Measurements from ENCODE around the gene LDAH.

The LDAH gene

DNA sequence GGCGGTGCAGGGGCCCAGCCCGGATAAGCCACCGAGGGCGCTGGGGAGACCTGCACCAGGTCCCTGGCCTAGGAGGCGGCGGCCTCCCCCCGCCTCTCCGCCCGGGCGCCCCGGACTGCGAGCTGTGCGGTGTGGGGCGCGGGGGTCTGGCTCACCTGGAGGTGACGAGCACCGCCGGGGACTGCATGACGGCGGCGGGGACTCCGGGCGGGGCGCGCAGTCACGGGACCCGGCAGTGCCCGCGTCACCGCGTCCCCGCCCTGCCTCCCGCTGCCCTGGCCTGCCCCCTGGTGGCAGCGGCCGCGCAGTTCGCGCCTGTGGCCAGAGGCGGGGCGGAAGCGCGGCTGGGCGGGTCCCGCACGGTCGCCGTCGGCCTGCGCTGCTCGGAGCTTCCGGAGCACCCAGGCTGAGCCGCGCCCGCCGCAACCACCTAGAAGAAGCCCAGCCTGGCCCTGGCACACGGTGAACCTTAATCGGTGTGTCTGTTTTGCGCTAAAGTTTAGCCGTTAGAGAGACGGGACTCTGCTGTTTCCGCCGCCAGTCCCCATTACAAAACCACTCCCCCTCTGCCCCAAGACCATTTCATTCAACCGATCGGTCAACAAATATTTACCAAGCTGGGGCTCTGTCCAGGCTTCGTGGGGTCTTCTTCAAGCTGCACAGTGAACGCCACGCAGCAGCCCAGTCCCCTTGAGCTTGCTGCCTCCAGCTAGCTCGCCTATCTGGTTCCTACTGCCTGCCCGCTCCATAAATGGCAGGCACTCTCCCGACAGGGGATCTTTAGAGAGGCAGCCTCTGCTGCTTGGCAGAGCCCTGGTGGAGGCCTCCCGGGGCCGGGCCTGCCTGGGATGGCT lies 171.8 kb downstream of the LDAH start, which contains the start of gene HS1BP3:
HS1BP3 (minus strand) TSS at position 222 of the 854 bp plus-strand sequence; CDS start at position 187, 35 bp downstream.
- DNase-seq, result peak; percentile 93

DNA sequence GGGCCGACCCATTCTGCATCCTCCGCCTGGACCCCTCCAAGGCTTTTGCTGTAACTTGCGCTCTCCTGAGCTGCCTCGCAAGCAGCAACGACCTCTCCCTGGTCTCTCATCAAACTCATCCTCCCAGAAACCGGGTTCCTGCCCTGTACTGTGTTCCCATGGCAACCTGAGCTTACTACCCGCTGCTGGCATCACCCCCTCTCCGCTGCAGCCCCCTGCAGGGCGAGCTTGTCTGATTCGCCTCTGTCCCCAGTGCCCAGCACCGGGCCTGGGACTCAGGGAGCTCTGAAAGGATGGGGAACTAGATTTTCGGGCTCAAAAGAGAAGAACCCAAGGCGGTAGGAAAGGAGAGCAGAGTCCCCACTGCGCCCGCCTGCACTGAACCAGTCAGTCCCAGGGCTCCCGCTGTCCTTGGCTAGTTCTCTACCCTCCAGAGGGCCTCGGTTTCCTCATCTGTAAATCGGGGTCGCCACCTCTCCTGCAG lies 172.5 kb downstream of the LDAH start:
- DNase-seq, result peak; percentile 63

DNA sequence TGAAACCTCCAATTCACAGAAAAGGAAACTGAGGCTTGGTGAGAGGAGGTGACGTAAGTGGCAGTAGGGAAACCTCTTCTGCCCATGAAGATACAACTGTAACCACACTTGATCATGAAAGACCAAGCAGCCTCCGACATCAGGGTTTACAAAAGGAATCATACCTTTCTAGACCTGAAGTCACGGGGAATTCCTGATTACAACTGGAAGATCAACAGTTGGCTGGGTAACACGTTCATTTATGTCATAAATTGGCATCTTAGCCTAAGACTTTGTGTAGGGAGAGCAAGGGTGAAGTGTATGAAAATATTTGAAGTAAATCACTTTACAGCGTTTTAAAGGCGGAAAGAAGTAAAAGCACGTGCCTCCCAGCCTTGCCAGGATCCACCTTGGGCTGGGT lies 172.9 kb downstream of the LDAH start:
- no peak for DNase-seq

DNA sequence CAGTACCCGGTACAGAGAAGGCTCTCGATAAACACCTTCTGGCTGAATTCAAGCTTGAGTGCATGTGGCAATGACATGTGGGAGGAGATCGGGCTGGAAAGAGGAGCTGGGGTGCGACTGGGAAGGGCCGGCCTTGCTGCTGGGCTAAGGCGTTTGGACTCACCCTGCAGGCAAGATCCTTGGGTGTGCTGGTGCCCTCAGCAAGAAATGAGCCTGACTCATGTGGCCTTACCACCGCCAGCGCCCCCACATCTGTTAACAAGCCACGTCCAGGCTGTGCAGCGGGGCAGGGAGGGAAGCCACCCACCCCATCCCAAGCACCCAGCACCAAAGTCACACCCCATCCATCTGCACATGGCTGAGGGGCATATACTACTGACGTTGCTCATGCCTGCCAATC lies 173.3 kb downstream of the LDAH start:
- no peak for DNase-seq

DNA sequence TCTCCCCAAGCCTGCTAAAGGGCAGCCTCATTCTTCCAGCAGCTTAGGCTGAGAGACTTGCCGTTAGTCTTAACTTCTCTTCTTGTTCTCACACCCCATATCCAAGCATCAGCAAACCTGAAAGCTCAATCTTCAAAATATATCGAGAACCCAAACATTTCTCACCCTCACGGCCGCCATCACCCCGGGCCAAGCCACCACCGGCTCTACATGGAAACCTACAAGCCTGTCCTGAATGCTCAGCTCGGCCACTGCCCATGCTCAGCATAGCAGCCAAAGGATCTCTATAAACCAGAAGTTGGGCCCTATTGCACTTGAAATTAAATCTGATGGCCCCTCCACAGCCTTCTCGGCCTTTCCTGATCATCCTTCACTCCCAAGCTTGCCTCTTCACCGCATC lies 174.1 kb downstream of the LDAH start:
- no peak for DNase-seq

DNA sequence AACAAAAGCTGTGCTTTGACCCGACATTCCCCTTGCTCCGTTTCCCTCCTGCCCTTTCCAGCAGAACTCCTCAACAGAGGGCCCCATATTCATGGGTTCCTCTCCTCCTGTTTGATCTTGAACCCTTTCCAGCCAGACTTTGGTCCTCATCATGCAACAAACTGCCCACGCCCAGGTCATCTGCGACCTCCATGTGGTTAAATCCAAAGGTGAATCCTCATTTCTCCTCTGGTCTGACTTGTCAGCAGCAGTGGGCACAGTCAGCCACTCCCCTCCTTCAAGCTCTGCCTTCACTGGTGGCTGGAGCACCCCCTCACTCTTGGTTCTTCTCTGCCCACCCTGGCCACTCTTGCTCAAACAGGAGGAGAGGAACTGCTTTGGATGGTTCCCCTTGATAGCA lies 174.7 kb downstream of the LDAH start:
- no peak for DNase-seq

DNA sequence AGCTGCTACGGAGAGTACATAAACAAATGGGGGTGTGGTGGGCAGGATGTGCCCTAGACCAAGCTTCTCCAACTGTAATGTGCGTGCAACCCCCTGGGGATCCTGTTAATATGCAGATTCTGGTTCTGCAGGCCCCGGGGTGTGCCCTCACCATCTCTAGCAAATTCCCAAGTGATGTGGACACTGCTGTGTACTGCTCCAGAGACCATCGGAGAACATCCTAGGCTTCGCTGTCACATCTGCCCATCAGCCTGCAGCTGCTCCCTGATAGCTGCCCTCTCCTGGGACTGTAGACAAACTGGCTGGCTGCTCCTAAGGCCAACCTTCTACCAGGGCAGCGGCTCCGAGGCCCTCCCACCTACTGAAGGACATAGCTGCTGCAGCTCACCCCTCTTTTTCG lies 175.2 kb downstream of the LDAH start:
- DNase-seq, result peak; percentile 22

DNA sequence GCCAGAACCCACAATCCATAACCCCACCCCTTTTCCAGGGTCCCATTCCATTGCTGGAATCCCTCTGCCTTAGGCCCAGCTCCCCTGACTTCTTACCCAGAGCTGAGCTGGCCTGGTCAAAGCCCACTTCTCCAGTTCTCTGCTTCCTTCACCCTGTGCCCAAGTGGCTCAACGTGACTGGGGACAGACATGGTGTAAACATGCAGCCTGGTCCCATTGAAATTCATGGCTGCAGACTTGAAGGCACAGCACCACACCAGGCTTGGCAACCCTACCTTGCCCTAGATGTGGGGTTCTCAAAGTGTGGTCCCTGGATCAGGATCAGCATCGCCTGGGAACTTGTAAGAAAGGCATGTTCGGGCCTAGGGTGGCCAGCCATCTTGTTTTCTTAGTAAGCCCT lies 175.7 kb downstream of the LDAH start:
- DNase-seq, result no peak

DNA sequence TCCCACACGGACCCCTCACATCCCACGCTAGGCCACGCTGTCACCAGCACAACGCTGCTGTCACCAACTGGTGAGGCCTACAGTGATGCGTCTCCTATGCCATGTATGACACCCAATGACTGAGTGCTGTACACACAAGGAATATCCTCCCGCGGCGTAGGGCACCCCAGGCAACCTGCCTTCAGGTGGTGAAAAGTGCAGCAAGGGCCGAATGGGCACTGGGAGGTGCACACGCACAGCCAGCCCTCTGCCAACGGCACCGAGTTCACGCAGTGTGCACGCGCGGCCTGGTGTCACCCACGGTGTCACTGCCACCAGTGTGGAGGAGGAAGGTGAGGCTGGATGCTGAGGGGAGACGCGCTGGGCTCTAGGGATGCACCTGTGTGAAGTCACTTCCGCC lies 176.5 kb downstream of the LDAH start:
- no peak for DNase-seq

DNA sequence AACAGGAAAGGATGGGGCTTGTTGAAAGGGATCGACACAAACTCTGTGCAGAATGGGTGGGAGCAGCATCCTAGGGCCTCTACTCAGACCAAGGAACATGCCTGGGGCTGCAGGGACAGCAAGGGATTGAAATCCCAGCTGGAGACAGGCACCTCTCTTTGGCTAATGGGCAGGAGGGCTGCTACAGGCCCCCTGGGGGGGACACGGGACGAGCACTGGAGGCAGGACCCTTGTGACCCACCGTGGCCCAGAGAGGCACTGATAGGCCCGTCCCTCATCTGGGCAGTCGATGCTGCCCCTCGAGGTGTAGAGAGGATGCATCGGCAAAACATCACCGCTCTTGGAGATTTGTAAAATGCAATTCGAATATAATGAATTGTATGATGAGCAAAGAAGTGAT lies 177.1 kb downstream of the LDAH start:
- no peak for DNase-seq

DNA sequence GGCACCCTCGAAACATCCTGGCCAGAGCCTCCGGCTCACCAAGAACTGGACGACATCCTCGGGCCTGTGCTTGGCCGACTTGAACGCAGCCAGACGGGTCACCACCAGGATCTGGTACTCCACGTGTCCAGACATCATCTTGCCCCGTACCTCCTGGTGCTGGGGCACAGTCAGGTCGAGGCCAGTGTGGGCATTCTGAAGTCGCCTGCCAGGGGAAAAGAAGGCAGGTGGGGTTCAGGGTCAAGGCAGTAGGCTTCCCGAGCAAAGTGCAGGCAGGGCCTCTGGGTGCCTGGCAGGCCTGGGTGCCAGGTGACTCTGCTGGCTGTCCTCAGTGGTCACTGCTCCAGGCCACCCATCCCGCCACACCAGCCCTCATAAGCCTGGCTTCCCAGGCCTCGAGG lies 177.6 kb downstream of the LDAH start:
- DNase-seq, result no peak

DNA sequence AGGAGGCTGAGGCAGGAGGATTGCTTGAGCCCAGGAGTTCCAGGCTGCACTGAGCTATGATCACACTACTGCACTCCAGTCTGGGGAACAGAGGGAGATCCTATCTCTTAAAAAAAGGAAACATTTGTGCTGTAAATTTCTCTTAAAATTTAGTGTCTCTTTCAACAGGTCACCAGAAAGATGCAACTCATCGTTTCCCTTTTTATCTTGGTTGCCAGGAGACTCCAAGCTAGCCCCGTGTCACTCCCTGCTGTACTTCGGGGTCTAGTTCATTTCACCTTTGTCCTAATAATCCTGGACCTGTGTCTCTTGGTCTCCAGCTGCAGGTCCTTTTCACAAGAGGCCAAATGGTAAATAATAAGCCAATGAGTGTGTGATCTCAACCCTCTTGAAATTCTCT lies 179.1 kb downstream of the LDAH start:
- DNase-seq, result no peak

DNA sequence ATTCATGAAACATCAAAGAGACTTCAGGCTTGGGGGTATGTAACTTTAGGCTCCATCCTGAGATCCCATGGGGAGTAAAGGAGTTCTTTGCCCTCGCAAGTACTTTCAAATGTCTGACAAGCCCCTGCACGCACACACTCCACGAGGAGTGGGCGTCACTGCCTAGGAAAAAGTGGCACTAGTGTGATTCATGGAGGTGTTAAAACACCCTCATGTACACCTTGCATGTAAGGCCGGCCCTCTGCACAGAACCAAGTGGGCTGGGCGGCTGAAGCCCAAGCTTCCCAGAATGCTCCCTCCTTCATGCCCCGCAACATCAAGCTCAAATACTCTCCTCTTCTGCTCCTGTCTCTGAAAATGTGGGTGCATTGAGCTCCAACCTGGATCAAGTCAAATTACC lies 179.8 kb downstream of the LDAH start:
- DNase-seq, result no peak

DNA sequence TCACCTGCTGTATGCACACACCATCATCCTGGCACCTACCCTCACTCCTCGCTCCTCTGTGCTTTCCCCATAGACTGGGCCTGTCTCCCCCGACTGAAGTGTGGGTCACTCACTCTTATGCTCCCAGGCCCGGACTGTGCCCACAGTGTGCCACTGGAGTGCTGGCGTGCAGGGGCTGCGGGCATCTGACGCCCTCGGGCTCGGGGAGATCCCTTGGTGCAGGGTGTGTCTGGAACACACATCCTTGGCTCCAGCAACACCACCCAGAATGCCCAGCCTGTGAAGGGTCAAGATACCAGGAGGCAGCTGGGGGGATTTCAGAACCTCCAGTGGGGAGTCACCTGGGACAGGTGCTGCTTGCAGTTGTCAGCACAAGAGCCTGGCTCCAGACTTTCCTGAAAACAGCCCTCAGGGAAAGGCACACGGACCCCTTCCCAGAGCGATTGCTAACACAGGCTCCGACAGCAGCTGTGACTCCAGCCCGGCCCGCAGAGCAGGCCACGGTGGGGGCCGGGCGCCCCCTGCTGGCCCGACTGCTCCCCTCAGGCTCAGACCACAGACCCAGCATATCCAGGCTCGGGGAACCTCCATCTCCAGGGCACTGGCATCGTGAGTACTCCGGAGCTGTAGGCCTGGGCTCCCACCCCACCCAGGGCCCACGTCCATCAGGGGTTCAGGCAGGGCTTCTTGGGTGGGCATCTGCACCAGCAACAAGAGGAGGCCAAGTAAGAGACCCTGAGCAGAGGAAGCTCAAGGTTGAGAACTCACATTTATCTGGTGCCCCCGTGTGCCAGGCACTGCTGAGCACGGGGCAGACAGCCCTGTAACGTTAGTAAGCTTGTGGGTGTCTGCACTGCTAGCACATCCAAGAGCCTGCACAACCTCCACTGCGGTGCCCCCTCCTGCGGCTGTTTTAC lies 180.6 kb downstream of the LDAH start:
- DNase-seq, result peak; percentile 76

DNA sequence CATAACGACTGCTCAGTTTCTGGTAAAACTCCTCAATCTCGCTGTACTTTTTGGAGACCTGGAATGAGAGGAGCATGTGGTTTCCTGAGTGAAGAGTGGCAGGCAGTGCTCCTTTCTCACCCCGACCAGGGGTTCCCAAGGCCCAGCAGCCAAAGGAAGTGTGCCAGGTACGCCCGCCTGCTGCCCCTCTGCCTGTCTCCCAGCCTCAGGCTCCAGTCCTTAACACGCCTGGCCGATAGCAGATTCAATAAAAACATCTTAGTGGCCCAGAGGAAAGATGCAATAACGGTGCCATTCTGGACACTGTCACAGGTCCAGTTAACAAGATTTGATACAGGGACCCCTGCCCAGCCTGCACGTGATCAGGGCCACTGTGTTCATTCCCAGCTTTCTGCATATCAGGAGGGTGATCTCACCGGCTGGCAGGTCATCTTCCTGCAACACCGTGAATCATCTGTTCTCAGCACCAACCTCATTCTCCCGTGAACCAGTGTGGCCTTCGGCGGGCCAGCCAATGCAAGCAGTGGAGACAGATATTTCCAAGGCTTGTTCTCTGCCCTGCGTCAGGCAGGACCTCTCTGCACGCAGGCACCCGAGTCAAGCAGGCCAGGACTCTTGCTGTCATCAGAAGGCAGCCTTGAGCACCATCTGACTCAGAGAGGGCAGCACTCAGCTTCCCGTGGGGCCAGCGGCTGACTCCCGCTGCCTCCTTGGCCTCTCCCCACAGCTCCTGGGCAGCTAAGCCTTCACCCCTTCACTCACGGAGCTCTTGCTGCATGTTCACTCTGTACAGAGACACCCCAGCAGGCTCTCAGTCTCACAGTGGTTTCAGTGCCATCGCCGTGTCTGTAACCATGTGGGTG lies 181.5 kb downstream of the LDAH start:
- DNase-seq, result no peak

DNA sequence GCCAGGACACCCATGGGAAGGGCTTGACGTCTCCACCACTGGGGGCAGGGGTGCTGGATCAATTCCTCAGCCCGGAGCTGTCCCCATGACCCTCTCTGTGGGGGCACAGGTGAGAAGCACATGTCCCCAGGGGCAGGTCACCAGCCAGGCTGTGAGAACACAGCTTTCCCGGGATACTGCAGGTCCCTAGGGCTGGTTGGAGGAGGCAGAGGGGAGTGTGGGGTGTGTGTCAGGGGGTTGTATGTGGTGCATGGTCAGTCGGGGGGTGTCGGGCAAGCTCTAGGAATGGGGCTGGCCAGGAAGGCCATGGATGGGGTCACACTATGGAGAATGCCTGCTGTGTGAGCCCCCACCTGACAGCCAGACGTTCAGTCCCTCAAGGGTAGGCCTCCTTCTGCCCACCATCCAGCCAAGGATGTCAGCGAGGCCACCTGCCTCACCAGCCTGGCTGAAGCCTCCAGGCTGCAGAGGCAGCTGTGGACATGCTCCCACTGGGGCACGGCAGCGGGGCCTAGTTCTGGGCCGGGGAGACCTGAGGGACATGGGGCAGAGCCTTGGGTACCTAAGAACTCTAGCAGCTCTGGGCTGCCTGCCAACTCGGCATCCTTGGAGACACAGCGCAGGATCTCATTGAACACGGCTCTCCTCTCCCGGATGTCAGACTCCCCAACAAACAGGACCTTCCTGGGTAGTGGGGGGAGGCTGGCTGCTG lies 182.3 kb downstream of the LDAH start:
- no peak for DNase-seq

DNA sequence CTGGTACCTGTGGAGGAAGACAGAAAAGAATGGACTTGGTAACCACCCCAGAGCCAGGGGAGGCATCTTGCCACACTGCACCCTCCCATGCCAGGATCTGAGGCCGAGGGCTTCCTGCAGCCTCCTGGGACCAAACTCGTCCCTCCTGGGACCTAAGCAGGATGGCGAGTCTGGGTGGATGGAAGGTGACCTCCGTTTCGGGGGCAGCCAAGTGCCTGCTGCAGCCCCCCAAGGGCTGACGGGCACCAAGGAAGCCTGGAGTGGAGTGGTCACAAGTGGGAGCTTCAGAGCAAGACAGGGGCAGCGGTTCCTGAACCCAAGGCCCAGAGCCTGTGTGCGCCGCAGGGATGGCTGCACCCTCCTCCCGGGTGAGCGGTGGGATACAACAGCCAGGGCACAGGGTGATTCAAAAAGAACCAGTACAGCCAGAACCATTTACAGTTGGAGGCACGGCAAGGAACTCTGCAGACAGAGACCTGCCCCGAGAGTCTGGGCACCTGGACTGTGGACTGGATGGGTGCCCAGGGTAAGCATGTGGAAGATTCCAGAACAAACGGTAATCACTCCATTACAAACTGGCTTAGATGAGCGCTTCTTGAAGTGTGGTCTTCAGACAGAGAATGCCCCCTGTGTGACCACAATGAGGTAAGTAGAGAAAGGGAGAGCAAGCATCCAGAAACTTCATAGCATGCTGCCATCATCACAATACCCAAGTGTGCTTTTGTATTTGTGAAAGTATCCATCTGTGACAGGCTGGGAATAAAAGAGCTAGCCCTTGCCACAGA lies 184.1 kb downstream of the LDAH start:
- no peak for DNase-seq

DNA sequence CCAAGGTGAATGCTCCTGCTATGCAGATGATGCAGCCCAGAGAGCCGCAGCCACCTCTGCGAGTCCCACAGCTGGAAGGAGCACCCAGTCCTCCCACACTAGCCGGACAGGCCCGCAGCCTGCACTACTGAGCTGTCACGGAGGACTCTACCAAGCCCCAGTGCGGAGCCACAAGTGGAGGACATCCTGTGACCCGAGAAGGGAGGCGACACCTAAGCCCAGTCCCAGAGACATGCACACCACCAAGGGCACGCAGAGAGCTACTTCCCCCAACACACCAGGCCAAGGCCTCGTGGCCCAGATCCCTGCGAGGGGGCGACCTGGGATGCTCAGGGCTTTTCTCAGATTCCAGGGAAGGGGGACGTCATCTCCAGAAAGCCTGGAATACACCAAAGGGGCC lies 184.9 kb downstream of the LDAH start:
- no peak for DNase-seq

DNA sequence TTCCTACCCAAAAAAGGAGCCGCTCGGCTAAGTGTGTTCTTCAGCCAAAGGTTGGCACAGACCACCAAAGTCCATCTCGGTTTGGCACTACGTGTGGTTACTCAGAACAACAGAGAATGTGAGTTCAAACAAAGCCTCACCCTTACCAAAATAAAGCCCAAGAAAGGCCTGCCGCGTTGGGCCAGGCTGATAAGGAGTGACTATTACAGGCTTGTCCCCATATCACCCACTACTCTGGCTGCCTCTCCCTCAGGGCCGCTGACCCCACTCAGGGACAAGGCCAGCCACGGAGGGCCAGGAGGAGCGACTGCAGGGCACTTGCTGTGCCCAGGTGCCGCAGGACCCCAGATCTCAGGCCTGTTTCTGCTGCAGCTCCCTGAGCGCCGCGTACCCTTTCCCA lies 185.8 kb downstream of the LDAH start:
- DNase-seq, result no peak

DNA sequence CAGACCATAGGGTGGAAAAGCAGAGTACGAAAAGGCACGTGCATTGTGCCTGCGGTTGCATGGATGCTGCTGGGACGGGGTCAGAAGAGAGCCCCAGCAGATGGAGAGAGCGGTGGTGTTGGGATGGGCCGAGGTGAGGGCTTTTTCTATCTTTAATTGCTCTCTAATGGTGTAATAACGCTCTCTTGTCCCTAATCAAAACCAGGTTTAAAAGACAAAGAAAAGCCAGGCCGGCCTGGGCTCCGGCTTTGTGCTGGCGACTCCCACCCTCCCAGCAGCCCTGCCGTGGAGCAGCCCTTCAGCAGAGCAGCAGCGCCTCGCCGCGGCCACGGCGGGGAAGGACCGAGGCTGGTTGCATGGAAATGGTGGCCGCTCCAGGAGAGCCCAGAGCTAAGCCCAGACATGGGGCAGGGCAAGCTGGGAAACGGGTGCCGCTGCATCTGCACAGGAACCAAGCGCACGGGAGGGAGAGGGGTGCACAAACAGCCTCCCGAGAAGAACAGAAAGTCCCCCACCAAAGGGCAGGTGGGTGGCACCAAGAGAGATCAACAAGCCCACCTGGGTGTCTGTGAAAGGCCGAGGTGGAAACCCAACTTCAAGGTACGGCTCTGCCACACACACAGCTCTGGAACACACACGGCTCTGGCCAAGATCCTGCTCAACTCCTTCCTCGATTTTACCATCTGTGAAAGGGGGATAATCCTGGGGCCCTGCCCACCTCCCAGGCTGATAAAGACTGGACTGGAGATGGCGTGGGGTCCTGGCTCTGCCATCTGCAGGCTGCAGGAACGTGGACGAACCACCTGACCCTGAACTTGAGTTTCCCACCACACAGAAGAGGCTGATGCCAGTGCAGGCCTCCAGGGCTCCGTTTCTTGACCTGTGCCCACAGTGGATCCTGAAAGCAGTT lies 187.0 kb downstream of the LDAH start:
- DNase-seq, result peak; percentile 12
